Measurements from ENCODE around the gene ALDH1A1.

ALDH1A1 gene

DNA sequence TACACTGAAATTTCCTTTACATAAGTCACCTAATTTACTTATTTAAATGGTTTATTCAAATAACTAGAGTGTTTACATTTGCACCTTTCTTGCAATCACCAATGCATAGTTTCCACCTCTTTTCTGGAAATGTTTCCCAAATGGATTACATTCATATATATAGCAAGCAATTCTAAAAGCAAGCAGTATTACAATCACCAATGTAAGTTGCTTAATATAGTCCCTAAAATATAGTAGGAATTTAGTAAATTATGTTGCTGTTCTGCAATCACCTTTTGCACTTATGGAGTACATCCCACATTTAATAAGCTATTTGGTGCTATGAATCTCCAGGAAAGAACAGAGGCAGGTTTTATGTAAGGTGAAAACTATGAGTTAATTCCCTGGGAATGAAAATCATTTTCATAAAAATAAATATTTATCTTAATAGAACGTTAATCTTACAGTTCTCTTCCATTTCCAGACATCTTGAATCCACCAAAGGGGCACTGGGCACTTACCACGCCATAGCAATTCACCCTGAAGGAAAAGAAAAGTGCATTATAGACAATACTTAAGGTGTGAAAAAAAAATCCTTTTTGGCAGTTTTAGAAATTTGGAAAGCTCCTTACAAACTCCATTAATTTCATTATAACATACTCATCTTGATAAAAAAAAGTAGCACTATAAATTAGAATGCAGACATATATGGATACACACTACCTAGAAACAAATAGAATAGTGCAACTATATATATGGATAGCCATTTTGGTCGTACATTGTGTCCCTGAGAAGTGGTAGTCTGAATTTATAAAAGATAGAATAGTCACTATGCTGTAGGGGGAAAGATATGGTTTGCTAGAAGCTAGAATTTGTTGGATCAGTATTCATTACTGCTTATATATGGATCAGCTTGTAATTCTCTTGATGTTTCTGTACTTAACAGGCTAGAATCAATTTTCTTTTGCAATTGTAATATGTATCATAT lies 47.1 kb downstream of the ALDH1A1 start:
- H3K4me3 ChIP-seq (ENCODE audit: low read length), result no peak overlapping the region
- no peak for DNase-seq (ENCODE audit: low read depth)
- TF ChIP-seq, protein P1, sequence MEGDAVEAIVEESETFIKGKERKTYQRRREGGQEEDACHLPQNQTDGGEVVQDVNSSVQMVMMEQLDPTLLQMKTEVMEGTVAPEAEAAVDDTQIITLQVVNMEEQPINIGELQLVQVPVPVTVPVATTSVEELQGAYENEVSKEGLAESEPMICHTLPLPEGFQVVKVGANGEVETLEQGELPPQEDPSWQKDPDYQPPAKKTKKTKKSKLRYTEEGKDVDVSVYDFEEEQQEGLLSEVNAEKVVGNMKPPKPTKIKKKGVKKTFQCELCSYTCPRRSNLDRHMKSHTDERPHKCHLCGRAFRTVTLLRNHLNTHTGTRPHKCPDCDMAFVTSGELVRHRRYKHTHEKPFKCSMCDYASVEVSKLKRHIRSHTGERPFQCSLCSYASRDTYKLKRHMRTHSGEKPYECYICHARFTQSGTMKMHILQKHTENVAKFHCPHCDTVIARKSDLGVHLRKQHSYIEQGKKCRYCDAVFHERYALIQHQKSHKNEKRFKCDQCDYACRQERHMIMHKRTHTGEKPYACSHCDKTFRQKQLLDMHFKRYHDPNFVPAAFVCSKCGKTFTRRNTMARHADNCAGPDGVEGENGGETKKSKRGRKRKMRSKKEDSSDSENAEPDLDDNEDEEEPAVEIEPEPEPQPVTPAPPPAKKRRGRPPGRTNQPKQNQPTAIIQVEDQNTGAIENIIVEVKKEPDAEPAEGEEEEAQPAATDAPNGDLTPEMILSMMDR (conservative IDR thresholded peaks at IDR 0.05; ENCODE audit: low read length), result no peak

DNA sequence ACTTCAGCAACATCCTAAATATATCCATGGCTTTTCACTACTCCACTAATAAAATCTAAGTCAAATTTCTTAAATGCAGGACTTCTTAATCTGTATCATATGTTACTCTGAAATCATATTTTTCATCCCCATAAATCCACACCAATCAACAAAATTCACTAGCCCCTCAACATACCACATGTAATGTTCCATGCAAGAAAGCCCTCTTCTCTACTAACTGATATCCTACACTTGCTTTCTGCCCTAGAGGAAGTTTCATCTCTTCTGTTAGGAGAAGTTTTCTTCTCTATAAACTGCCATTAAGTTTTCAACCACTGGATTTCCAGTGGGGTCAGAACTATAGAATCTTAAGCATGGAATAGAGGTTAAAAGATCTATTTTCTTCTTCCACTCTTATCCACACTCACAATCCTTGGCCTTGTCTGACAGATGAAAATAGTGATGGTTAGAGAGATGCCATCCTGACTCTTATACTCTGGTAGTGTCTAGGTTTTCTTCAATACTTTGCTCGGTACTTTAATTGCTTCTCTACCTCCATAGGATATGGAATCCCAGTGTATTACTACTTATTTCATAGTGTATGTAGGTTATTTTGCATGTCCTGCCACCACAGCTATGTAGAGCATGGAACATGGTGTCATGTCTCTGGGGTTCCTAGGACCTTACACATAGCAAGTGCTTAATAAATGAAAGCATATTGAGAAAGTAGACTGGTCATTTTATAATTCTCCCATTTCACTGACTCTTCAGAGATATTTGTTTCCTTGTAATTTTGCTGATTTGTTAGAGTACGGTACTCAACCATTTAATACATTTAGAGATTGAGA lies 48.4 kb downstream of the ALDH1A1 start:
- H3K4me3 ChIP-seq (ENCODE audit: low read length), result no peak overlapping the region
- TF ChIP-seq, protein P1 (conservative IDR thresholded peaks at IDR 0.05; ENCODE audit: low read length), result no peak
- DNase-seq (ENCODE audit: low read depth), result no peak

DNA sequence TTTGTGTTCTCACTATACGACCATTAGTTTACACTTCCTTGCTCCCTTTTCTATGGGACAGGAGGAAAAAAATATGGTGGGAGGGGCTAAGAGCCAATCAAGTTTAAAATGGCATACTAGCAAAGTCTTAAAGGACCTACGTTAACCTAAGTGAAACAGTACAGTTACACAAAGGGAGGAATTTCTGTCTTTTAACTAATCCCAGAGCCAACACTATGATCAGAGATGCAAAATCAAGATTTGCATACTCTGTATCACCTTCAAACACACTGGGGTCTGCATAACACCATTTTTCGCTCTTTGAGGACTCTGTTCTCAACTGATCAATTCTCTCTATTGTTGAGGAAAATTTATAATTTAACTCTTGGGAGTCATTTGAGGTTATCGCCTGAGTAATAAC lies 49.8 kb downstream of the ALDH1A1 start:
- TF ChIP-seq, protein P1 (conservative IDR thresholded peaks at IDR 0.05; ENCODE audit: low read length), result no peak
- H3K4me3 ChIP-seq (ENCODE audit: low read length), result no peak overlapping the region
- no peak for DNase-seq (ENCODE audit: low read depth)

DNA sequence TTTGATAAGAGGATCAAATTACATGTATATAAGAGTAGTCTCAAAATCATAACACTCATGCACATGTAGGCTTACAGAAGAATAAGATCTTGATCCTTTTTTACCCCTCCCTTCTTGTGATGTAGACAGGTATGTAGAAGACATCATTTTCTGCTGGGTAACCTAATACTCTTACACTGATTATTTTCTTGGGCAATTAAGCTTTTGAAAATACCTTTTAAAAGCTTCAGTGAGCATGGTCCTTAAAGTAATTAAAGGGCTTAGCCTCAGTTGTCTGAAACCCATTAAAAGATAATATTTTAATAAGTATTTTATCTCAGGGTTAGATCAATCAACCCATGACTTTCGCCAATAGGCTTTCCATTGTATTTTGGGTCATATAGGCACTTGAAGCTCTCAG lies 50.6 kb downstream of the ALDH1A1 start:
- TF ChIP-seq, protein P1 (conservative IDR thresholded peaks at IDR 0.05; ENCODE audit: low read length), result no peak
- no peak overlapping the region for H3K4me3 ChIP-seq (ENCODE audit: low read length)
- DNase-seq (ENCODE audit: low read depth), result no peak

DNA sequence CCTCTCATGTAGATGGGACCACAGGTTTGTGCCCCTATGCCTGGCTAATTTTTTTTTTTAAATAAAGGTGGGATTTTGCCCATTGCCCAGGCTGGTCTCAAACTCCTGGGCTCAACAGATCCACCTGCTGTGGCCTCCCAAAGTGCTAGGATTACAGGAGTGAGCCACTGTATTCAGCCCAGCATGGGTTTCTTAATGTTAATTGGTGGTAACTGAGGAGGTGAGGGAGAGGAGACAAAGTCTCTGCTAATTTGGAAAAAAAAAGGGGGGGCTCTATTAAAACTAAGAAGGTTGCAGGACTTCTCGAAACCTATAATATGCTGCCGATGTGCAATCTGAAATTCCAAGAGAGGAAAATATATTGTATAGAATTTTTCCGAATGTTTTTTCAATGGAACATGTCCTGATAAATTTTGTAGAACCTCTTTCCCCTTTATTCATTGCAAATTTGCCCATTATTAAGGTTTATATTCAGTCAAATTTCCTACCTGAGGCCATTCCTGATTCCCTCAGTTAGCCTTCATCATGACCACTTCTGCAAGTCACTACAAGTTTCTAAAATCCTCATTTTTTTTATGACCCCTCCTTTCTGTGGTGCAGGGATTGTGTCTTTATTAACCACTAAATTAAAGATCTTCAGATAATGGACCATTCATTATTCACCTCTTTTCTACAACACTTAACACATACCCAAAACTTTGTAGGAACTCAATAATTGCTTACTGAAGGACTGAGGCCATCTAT lies 52.9 kb downstream of the ALDH1A1 start:
- H3K4me3 ChIP-seq (ENCODE audit: low read length), result no peak overlapping the region
- no peak for DNase-seq (ENCODE audit: low read depth)
- TF ChIP-seq, protein P1 (conservative IDR thresholded peaks at IDR 0.05; ENCODE audit: low read length), result no peak

DNA sequence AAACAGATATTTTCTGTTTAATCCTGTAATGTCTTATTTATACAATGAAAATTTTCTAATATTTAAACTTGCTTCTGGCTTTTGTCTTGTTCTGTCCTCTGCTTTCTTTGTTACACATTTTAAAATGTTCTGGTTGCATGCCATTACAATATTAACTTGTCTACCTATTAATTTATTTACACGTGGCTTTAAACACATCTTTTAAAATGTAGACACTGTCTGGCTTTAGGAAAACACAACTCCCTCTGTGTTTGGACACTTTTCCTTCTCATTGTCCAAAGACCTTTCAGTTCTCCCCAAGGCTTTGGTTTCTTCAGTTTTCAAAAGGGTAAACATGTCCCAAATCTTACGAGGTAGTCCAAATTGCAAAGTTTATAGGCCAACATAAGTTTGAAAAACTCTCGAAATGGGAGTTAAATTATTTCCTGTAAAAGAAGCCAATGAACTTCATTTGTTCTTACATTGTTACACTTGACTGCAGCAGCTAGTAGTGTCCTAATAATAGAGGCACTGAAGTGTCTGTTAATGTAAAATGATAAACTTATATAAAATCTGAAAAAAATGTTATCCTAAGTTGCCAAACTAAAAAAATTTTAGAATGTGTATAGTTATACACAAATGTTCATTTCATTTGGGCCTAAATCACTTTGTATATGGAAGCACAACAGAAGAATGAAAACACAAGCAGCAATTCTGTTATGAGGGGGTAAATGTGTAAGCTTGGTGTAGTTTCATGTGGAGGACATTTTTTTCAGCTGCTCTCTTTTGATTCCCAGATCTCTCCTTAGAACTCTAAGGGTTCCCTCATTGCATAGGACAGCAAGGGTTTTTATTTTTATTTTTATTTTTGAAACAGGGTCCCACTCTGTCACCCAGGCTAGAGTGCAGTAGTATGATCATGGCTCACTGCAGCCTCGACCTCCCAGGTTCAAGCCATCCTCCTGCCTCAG lies 53.8 kb downstream of the ALDH1A1 start:
- TF ChIP-seq, protein P1 (conservative IDR thresholded peaks at IDR 0.05; ENCODE audit: low read length), result no peak
- no peak overlapping the region for H3K4me3 ChIP-seq (ENCODE audit: low read length)
- no peak for DNase-seq (ENCODE audit: low read depth)

Measured in AG10803 (cell line).